ENCODE measurements around the gene SHISAL1.
A peak's percentile ranks its signal among the peaks of the same experiment; 100 is the strongest.

SHISAL1 gene

GRCh38 chr22:44309647-44310046 is 3.1 kb downstream of the SHISAL1 start (continued):
- TF ChIP-seq PATZ1 (CRISPR knock-in tag; IDR thresholded peaks at IDR 0.05; ENCODE audit: borderline replicate concordance), result no peak
- TF ChIP-seq ZC3H10 (CRISPR knock-in tag; IDR thresholded peaks at IDR 0.05), result no peak
- TF ChIP-seq TOX (CRISPR knock-in tag; IDR thresholded peaks at IDR 0.05; ENCODE audit: borderline replicate concordance), result no peak

- TF ChIP-seq CREB5 (CRISPR knock-in tag; IDR thresholded peaks at IDR 0.05; ENCODE audit: low read depth) (no peak), ZNF70 (CRISPR knock-in tag; IDR thresholded peaks at IDR 0.05) (no peak), POU6F1 (CRISPR knock-in tag; IDR thresholded peaks at IDR 0.05; ENCODE audit: borderline replicate concordance, low read depth) (no peak), ZFP3 (CRISPR knock-in tag; IDR thresholded peaks at IDR 0.05) (no peak), CSRNP3 (CRISPR knock-in tag; IDR thresholded peaks at IDR 0.05) (no peak), OSR1 (CRISPR knock-in tag; IDR thresholded peaks at IDR 0.05) (no peak)
- ATAC-seq, result peak; percentile 88
Measured at GRCh38 chr22:44309137-44309536, 3.6 kb downstream of the SHISAL1 start.

GRCh38 chr22:44307509-44308169 is 5.1 kb downstream of the SHISAL1 start:
- no peak for ATAC-seq
- no peak for TF ChIP-seq CSDC2 (CRISPR knock-in tag; IDR thresholded peaks at IDR 0.05)
- no peak for TF ChIP-seq ARNTL (CRISPR knock-in tag; IDR thresholded peaks at IDR 0.05; ENCODE audit: borderline replicate concordance, low read depth)
- TF ChIP-seq PPARA (CRISPR knock-in tag; IDR thresholded peaks at IDR 0.05; ENCODE audit: borderline replicate concordance), result no peak

GRCh38 chr22:44305888-44306287 is 6.9 kb downstream of the SHISAL1 start:
- TF ChIP-seq PATZ1 (CRISPR knock-in tag; IDR thresholded peaks at IDR 0.05; ENCODE audit: borderline replicate concordance) (no peak), BACH2 (CRISPR knock-in tag; IDR thresholded peaks at IDR 0.05; ENCODE audit: borderline replicate concordance) (no peak), ZNF565 (CRISPR knock-in tag; conservative IDR thresholded peaks at IDR 0.05; ENCODE audit: low read depth) (no peak), ZNF8 (CRISPR knock-in tag; IDR thresholded peaks at IDR 0.05) (no peak), OSR1 (CRISPR knock-in tag; IDR thresholded peaks at IDR 0.05) (no peak), SNAI2 (CRISPR knock-in tag; IDR thresholded peaks at IDR 0.05) (no peak), TOX (CRISPR knock-in tag; IDR thresholded peaks at IDR 0.05; ENCODE audit: borderline replicate concordance) (no peak), CSDC2 (CRISPR knock-in tag; IDR thresholded peaks at IDR 0.05) (no peak), ISL1 (CRISPR knock-in tag; IDR thresholded peaks at IDR 0.05) (no peak), TCF4 (CRISPR knock-in tag; IDR thresholded peaks at IDR 0.05; ENCODE audit: borderline replicate concordance) (no peak), ZNF70 (CRISPR knock-in tag; IDR thresholded peaks at IDR 0.05) (no peak), ESRRG (CRISPR knock-in tag; IDR thresholded peaks at IDR 0.05) (no peak)
- no peak for ATAC-seq
